Adrenal gland (tissue), 12 donors: ENCODE results near the gene MIA3. TPM values are rescaled to one million over a fixed set of nuclear protein-coding genes. Genes with fewer than 3 reads are reported as not detected.

Experiments
- DNase-seq, 7 donors: peaks; one replicate each; pipeline ENCODE4 v3.0.0-alpha.2; 2019 to 2020
- H3K27ac ChIP-seq, 5 donors: fragments of 200-600 bp; sonication (generic) in 4 of 5; 1 replicate in 3 of 5; 2 replicates in 2 of 5; pipeline versions ENCODE4 v1.5.1 to v1.8.0; 2016 to 2020; ENCODE audit warnings: mild to moderate bottlenecking in 1 of 5
- H3K27me3 ChIP-seq: fragments of 200-600 bp; 2 replicates; pipeline ENCODE4 v1.8.0; 2021
- H3K36me3 ChIP-seq, 2 donors: fragments of 200-600 bp; replicated peaks in 1 of 2; 1 replicate in 1 of 2; 2 replicates in 1 of 2; pipeline versions ENCODE4 v1.5.1 to v1.8.0; 2018 to 2022
- H3K4me1 ChIP-seq, 2 donors: fragments of 200-600 bp; replicated peaks in 1 of 2; 1 replicate in 1 of 2; 2 replicates in 1 of 2; pipeline versions ENCODE4 v1.5.1 to v1.8.0; 2018 to 2021
- H3K4me3 ChIP-seq, 4 donors: fragments of 200-600 bp; sonication (generic) in 3 of 4; one replicate each; pipeline ENCODE4 v1.5.1; 2016 to 2018
- H3K9me3 ChIP-seq, 3 donors: fragments of 200-600 bp; sonication (generic) in 1 of 3; replicated peaks in 1 of 3; 1 replicate in 2 of 3; 2 replicates in 1 of 3; pipeline versions ENCODE4 v1.5.1 to v1.8.0; 2016 to 2021
- CTCF ChIP-seq, 6 experiments: fragments of 450-650 bp in 4 of 6; fragments of 200-600 bp in 2 of 6; sonication (generic) in 1 of 6; IDR thresholded peaks; 1 replicate in 5 of 6; 2 replicates in 1 of 6; pipeline versions ENCODE4 v1.5.1 to v1.8.0; 2016 to 2021; ENCODE audit warnings: antibody characterized with exemption in 6 of 6, mild to moderate bottlenecking in 2 of 6, moderate library complexity in 1 of 6
- POLR2A ChIP-seq, 2 donors: fragments of 450-650 bp; IDR thresholded peaks; one replicate each; pipeline ENCODE4 v1.6.1; 2017; ENCODE audit warnings: antibody characterized with exemption in 2 of 2, mild to moderate bottlenecking in 2 of 2, moderate library complexity in 1 of 2
- WGBS, 4 donors: extraction: QIAGEN DNeasy Blood & Tissue Kit in 2 of 4; methylation state at CpG; one replicate each; pipeline versions ENCODE4 v1.1.5 to v1.1.7; 2013 to 2017; 5-methylcytosine and 5-hydroxymethylcytosine counted together
- intact Hi-C, 2 donors: fragments of 100-400 bp; cut with DNase I; formaldehyde crosslinking; loops; one replicate each; pipeline versions ENCODE4 v1.14.1 to v1.15.0; 2022 to 2023
- polyA plus RNA-seq, 3 donors: library from polyadenylated mRNA; stranded (reverse); fragments of 200-250 nt in 2 of 3; fragments of 350-450 nt in 1 of 3; fragmentation: Illumina TruSeq in 1 of 3; extraction: RNeasy Lipid Tissue Mini Kit (QIAGEN cat#74804) in 1 of 3; gene quantifications; one replicate each; pipeline ENCODE4 v1.2.3, GENCODE V29; 2013 to 2014
- total RNA-seq, 9 donors: library from RNA; depleted of rRNA in 4 of 9; stranded (reverse); fragments of >200 nt in 4 of 9; fragments of 120-200 nt in 1 of 9; fragmentation: NEBNext Ultra II Directional in 1 of 9; extraction: Animal tissue kit (Norgen Biotek cat#: 25700) in 1 of 9; gene quantifications; one replicate each; pipeline versions ENCODE4 v1.1.0 to v1.2.4, GENCODE V29; 2013 to 2023
- donor health status: healthy with polysubstance abuse.
- donor health status: Bipolar disorder and iron deficiency.
- donor health status: DM: yes; HTN: yes; CAD: no.
- donor health status: DM: no; HTN: no; CAD: no.
- donor health status: DM: no; HTN: no; CAD: no.
- donor health status: DM: yes; HTN: yes; CAD: no.

MIA3 gene
- total and polyA plus RNA-seq, 12 donors = 33.1 to 146 (median 65.9) TPM

GRCh38 chr1:222643938-222644635 lies 26.2 kb downstream of the MIA3 start:
- Histone ChIP-seq H3K4me3 (peak overlapping the region; percentile 68 to 89 (median 78)), H3K27me3 (no peaks in the 10 kb centered on the region), H3K9me3 (no peaks in the 10 kb centered on the region), H3K4me1 (peaks cover 5 to 8% of the 10 kb centered on the region in 2 donors), H3K27ac (peak overlapping the region; percentile 88 to 96 (median 92)), H3K36me3 (peaks cover 0 to 3% of the 10 kb centered on the region in 2 donors)
- intact Hi-C loops = no loop called here
- peak; percentile 85 to 94 for TF ChIP-seq POLR2A (IDR thresholded peaks at IDR 0.05)
- TF ChIP-seq CTCF (IDR thresholded peaks at IDR 0.05) = no peak
- peak; percentile 98 to 99 (median 98) for DNase-seq
- 0 to 1% (median 0%) methylated on average over 22 to 42 of the region's 42 CpGs for WGBS, 4 donors

- Histone ChIP-seq H3K9me3 (no peaks in the 10 kb centered on the region), H3K27ac (peak overlapping the region; percentile 88 to 96 (median 92)), H3K4me3 (peak overlapping the region; percentile 68 to 89 (median 78)), H3K27me3 (no peaks in the 10 kb centered on the region), H3K4me1 (peaks cover 5 to 8% of the 10 kb centered on the region in 2 donors), H3K36me3 (peaks cover 0 to 5% of the 10 kb centered on the region in 2 donors)
- WGBS, 4 donors = 1 to 3% (median 2%) methylated on average over 5 of the region's 5 CpGs
- no peak for DNase-seq
- no peak for TF ChIP-seq POLR2A (IDR thresholded peaks at IDR 0.05)
- no peak for TF ChIP-seq CTCF (IDR thresholded peaks at IDR 0.05)
- intact Hi-C loops = no loop called here
Observed at GRCh38 chr1:222644636-222644980, 26.7 kb downstream of the MIA3 start.

- H3K4me1 ChIP-seq = peaks cover 0 to 10% of the 10 kb centered on the region in 2 donors
- no peak for DNase-seq
- WGBS, 4 donors = 88 to 95% (median 91%) methylated on average over 1 of the region's 1 CpG
- TF ChIP-seq CTCF (IDR thresholded peaks at IDR 0.05) (no peak), POLR2A (IDR thresholded peaks at IDR 0.05) (no peak)
- H3K27ac ChIP-seq = no peak overlapping the region
- no peaks in the 10 kb centered on the region for H3K27me3 ChIP-seq
- H3K9me3 ChIP-seq = no peaks in the 10 kb centered on the region
- H3K36me3 ChIP-seq = peaks cover 0 to 65% of the 10 kb centered on the region in 2 donors
- intact Hi-C loops = loop anchor here in 1 of 2 donors (10.0 kb wide), 1 partner anchor 62 kb away; the partner anchor contains the start of genes AIDA and BROX
- no peak overlapping the region for H3K4me3 ChIP-seq
Observed at GRCh38 chr1:222652676-222653075, 34.8 kb downstream of the MIA3 start.

GRCh38 chr1:222653178-222653827 lies 35.4 kb downstream of the MIA3 start:
- Histone ChIP-seq H3K27ac (no peak overlapping the region), H3K36me3 (peaks cover 6 to 67% of the 10 kb centered on the region in 2 donors), H3K4me1 (peaks cover 0 to 10% of the 10 kb centered on the region in 2 donors), H3K4me3 (no peak overlapping the region), H3K27me3 (no peaks in the 10 kb centered on the region), H3K9me3 (no peaks in the 10 kb centered on the region)
- no peak for DNase-seq
- intact Hi-C loops = loop anchor here in 1 of 2 donors (10.0 kb wide), 1 partner anchor 61 kb away; the partner anchor contains the start of genes AIDA and BROX
- TF ChIP-seq POLR2A (IDR thresholded peaks at IDR 0.05) (no peak), CTCF (IDR thresholded peaks at IDR 0.05) (no peak)
- 83 to 95% (median 87%) methylated on average over 2 of the region's 2 CpGs for WGBS, 4 donors
